ENCODE data around the gene XRN2.
"Not testable (repeated sequence)": the region's sequence is repeated elsewhere in the genome, so short reads cannot be mapped to it uniquely, and the experiment has no call there.

XRN2 gene

DNA sequence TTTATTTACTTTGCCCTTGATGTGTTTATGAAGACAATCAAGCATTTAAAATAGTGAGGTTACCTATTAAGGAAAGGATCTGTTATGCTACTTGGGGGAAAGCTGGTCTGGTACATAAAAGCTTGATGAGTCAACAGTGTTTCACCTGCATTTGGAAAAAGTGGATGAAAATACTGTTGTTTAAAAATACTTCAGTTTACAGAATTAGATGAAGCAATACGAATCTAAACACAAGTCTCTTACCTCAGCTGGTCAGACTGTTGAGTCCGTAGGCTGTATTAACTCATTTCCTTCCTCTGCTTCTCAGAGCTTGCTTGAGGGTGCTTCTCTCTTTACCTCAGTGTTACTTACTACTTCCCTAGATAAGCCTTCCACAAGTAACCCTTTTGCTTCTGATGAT lies 58.1 kb downstream of the XRN2 start:
- DNase-seq (ENCODE audit: low spot score) (no peak), ATAC-seq (ENCODE audit: low read depth) (peak; percentile 90)
- TF ChIP-seq, protein P1, sequence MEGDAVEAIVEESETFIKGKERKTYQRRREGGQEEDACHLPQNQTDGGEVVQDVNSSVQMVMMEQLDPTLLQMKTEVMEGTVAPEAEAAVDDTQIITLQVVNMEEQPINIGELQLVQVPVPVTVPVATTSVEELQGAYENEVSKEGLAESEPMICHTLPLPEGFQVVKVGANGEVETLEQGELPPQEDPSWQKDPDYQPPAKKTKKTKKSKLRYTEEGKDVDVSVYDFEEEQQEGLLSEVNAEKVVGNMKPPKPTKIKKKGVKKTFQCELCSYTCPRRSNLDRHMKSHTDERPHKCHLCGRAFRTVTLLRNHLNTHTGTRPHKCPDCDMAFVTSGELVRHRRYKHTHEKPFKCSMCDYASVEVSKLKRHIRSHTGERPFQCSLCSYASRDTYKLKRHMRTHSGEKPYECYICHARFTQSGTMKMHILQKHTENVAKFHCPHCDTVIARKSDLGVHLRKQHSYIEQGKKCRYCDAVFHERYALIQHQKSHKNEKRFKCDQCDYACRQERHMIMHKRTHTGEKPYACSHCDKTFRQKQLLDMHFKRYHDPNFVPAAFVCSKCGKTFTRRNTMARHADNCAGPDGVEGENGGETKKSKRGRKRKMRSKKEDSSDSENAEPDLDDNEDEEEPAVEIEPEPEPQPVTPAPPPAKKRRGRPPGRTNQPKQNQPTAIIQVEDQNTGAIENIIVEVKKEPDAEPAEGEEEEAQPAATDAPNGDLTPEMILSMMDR (IDR thresholded peaks at IDR 0.05; ENCODE audit: poor library complexity, severe bottlenecking), result no peak
- H3K4me3 ChIP-seq (ENCODE audit: severe bottlenecking), result no peak overlapping the region
- peaks cover 13% of the 10 kb centered on the region for H3K4me1 ChIP-seq (ENCODE audit: insufficient read depth, poor library complexity, severe bottlenecking)
- peak overlapping the region; percentile 54 for H3K27ac ChIP-seq (ENCODE audit: poor library complexity, severe bottlenecking)
- H3K27me3 ChIP-seq (ENCODE audit: insufficient read depth, poor library complexity, severe bottlenecking), result no peaks in the 10 kb centered on the region
- H3K36me3 ChIP-seq (ENCODE audit: low read depth), result peaks cover 71% of the 10 kb centered on the region
- no peaks in the 10 kb centered on the region for H3K9me3 ChIP-seq (ENCODE audit: severe bottlenecking)

DNA sequence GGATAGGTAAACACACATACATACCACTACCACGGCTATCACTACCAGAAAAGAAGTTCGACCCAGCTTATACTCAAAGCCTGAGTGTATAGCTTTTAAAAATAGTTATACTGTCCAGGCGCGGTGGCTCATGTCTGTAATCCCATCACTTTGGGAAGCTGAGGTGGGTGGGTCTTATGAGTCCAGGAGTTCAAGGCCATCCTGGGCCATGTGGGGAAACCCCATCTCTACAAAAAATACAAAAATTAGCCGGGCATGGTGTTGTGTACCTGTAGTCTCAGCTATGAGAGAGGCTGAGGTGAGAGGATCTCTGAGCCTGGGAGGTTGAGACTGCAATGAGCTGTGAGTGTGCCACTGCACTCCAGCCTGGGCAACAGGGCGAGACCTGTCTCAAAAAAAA lies 61.3 kb downstream of the XRN2 start:
- peaks cover 72% of the 10 kb centered on the region for H3K36me3 ChIP-seq (ENCODE audit: low read depth)
- H3K27ac ChIP-seq (ENCODE audit: poor library complexity, severe bottlenecking), result no peak overlapping the region
- H3K9me3 ChIP-seq (ENCODE audit: severe bottlenecking), result no peaks in the 10 kb centered on the region
- DNase-seq (ENCODE audit: low spot score), result no peak
- H3K4me1 ChIP-seq (ENCODE audit: insufficient read depth, poor library complexity, severe bottlenecking), result peaks cover 13% of the 10 kb centered on the region
- ATAC-seq (ENCODE audit: low read depth), result no peak
- H3K27me3 ChIP-seq (ENCODE audit: insufficient read depth, poor library complexity, severe bottlenecking), result no peaks in the 10 kb centered on the region
- TF ChIP-seq, protein P1 (IDR thresholded peaks at IDR 0.05; ENCODE audit: poor library complexity, severe bottlenecking), result no peak
- no peak overlapping the region for H3K4me3 ChIP-seq (ENCODE audit: severe bottlenecking)

DNA sequence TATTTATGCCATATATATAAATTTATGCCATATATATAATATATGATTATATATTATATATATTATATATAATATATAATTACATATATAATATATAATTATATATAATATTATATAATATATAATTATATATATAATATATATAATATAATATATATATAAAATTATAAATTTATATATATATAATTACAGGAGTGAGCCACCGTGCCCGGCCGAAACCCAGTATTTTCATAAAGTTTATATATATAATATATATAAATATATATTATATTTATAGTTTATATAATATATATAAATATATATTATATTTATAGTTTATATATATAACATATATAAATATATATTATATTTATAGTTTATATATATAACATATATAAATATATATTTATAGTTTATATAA lies 62.6 kb downstream of the XRN2 start:
- H3K27me3 ChIP-seq (ENCODE audit: insufficient read depth, poor library complexity, severe bottlenecking), result no peaks in the 10 kb centered on the region
- peaks cover 79% of the 10 kb centered on the region for H3K36me3 ChIP-seq (ENCODE audit: low read depth)
- H3K27ac ChIP-seq (ENCODE audit: poor library complexity, severe bottlenecking), result no peak overlapping the region
- TF ChIP-seq, protein P1 (IDR thresholded peaks at IDR 0.05; ENCODE audit: poor library complexity, severe bottlenecking), result no peak
- ATAC-seq (ENCODE audit: low read depth) (no peak), DNase-seq (ENCODE audit: low spot score) (no peak)
- H3K4me1 ChIP-seq (ENCODE audit: insufficient read depth, poor library complexity, severe bottlenecking), result peaks cover 12% of the 10 kb centered on the region
- no peaks in the 10 kb centered on the region for H3K9me3 ChIP-seq (ENCODE audit: severe bottlenecking)
- no peak overlapping the region for H3K4me3 ChIP-seq (ENCODE audit: severe bottlenecking)

DNA sequence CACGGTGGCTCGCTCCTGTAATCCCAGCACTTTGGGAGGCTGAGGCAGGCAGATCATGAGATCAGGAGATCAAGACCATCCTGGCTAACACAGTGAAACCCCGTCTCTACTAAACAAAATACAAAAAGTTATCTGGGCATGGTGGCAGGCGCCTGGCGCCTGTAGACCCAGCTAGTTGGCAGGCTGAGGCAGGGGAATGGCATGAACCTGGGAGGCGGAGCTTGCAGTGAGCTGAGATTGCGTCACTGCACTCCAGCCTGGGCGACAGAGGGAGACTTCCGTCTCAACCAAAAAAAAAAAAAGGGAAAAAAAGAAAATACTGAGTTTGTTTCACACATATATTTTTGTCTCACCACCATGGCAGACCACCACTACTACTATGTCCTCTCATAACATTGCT lies 63.1 kb downstream of the XRN2 start:
- not testable (repeated sequence) for H3K27ac ChIP-seq (ENCODE audit: poor library complexity, severe bottlenecking); ATAC-seq (ENCODE audit: low read depth); H3K4me1 ChIP-seq (ENCODE audit: insufficient read depth, poor library complexity, severe bottlenecking); H3K27me3 ChIP-seq (ENCODE audit: insufficient read depth, poor library complexity, severe bottlenecking); DNase-seq (ENCODE audit: low spot score); H3K4me3 ChIP-seq (ENCODE audit: severe bottlenecking); H3K9me3 ChIP-seq (ENCODE audit: severe bottlenecking)
- peaks cover 83% of the 10 kb centered on the region for H3K36me3 ChIP-seq (ENCODE audit: low read depth)

DNA sequence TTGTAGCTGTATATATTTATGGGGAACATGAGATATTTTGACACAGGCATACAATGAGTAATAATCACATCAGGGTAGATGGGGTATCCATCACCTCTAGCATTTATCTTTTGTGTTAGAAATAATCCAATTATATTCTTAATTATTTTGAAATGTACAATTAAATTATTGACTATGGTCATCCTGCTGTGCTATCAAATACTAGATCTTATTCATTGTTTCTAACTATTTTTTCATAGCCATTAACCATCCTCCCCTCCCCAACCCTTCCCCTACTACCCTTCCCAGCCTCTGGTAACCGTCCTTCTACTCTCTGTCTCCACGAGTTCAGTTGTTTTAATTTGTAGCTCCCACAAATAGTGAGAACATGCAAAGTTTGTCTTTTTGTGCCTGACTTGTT lies 65.7 kb downstream of the XRN2 start:
- Histone ChIP-seq H3K9me3 (ENCODE audit: severe bottlenecking) (no peaks in the 10 kb centered on the region), H3K36me3 (ENCODE audit: low read depth) (peaks cover 79% of the 10 kb centered on the region), H3K27ac (ENCODE audit: poor library complexity, severe bottlenecking) (no peak overlapping the region), H3K27me3 (ENCODE audit: insufficient read depth, poor library complexity, severe bottlenecking) (no peaks in the 10 kb centered on the region), H3K4me3 (ENCODE audit: severe bottlenecking) (no peak overlapping the region), H3K4me1 (ENCODE audit: insufficient read depth, poor library complexity, severe bottlenecking) (no peaks in the 10 kb centered on the region)
- ATAC-seq (ENCODE audit: low read depth), result no peak
- no peak for DNase-seq (ENCODE audit: low spot score)
- TF ChIP-seq, protein P1 (IDR thresholded peaks at IDR 0.05; ENCODE audit: poor library complexity, severe bottlenecking), result no peak
